ENCODE data around the gene PACSIN3.
A peak's percentile ranks its signal among the peaks of the same experiment; 100 is the strongest.

The PACSIN3 gene

DNA sequence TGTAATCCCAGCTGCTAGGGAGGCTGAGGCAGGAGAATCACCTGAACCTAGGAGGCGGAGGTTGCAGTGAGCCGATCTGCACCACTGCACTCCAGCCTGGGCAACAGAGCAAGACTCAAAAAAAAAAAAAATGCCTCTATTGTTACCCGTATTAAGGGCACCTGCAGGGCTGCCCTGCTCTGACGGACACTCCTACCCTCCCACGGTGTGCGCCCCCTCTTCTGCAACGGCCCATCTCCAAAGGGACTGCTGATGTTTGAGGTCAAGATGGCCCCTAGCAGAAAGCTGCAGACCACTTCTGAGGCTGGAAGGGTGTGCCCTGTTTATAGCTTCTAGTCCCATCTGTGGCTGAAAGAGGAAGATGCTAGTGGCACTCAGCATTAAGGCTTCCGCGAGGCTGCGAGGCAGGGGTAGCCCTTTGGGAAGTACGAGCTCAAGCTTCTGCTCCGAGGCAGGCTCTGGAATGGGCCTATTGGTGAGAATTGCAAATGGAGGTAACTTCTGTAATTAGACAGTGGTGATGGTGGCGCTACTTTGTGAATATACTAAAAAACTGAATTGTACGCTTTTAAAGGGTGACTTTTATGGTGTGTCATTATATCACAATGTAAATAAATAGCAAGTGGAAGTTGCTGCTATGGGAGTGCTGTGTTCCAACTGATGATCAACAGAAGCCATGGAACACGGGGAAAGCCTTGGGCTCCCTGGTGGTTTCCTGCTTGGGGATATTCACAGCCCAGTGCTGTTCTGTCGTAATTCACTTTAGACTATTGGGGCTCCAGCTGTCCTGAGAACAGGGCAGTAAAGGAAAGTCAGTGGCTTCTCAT lies 33.9 kb downstream of the PACSIN3 start:
- DNase-seq, result no peak

DNA sequence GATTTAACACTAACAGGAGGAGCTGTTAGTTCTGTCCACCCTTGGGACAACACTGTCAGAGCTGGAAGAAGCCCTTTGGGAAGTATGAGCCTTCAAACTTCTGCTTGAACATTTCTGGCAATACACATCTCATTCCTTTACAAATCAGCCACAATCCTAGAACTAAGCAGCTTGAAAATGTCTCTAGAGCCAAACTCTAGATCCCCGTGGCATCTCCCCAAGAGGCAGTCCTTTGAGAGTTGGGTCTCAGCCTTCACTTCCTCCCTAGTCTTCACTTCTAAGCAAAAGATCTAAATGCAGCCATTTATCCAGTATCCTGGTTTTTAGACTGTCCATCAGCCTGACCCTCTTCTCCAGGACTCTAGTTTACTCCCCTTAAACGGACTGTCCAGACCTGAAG lies 36.5 kb downstream of the PACSIN3 start:
- DNase-seq, result no peak

DNA sequence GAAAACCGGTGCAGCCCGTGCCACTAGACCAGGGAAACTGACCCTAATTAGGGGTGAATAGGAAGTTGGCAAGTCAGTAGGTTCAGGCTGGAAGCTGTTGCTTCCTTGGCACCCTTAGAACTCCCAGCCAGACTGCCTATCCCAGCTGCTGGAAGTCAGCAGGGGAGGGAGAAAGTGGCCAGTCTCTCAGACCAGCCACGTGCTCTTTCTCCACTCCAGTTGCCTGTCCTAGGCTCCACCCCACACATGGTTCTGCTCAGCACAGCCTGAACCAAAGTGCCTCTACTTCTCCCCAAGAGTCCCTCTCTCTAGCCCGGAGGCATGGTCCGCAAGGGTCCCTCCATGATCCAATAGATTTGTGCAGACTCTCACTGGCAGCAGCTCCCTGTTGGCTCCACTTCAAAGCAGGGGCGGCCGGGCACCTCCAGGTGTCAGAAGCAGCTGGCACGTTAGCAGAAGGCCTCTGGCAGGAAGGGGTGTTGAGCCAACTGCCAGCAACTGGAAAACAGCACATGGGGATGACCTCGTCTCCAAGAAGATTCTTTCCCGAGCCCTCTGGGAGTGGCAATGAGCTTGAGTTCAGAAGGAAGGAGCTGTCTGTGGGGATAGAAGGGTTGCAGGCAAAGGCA lies 37.2 kb downstream of the PACSIN3 start:
- no peak for DNase-seq

DNA sequence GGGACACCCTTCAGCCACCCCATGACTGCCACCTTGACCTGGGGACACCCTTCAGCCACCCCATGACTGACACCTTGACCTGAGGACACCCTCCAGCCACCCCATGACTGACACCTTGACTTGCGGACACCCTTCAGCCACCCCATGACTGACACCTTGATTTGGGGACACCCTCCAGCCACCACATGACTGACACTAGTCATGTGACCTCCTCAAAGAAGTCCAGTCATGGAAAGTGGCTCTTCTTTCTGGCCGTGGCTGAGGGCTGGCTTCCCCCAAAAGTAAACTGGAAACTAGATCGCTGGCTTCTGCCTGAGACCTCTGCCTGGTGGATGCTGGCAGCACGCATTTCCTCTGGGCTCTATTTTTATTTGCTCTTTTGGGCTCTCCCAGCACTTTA lies 38.0 kb downstream of the PACSIN3 start:
- DNase-seq, result no peak

DNA sequence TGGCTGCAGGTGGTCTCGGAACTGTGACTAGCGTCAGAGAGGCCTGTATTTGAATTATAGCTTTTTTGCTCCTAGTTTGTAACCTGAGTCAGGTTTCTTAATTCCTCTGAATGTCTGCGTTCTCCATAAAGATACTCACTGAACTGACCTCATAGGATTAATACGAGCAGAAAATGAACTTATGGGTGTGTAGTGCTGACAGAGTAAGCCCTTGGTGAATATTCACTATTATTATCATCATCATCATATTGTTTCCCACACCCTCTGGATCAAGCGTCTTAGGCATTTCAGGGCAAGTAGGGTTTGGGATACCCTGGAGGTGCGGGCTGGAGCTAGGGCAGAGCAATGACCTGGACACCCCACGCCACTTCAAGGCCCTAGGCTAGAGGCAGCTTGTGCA lies 38.6 kb downstream of the PACSIN3 start:
- DNase-seq, result no peak

DNA sequence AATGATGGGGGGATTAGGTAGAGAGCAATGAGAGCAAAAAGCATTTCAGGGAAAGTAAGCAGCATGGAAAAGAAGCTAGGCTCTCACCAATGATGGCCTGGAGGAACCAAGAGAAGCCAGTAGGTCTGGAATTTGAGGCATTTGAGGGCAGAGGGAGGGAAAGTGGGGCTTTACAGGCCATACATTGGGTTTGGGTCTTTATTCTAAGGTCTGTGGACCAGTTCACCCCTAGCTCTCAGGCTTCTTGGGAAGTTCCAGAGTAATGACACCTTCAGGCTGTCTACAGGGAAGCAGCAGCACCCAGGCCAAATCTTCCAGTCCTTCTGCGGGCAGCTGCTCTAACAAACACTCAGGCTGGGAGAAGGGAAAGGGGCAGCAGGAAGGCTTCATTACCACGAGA lies 39.0 kb downstream of the PACSIN3 start:
- no peak for DNase-seq

DNA sequence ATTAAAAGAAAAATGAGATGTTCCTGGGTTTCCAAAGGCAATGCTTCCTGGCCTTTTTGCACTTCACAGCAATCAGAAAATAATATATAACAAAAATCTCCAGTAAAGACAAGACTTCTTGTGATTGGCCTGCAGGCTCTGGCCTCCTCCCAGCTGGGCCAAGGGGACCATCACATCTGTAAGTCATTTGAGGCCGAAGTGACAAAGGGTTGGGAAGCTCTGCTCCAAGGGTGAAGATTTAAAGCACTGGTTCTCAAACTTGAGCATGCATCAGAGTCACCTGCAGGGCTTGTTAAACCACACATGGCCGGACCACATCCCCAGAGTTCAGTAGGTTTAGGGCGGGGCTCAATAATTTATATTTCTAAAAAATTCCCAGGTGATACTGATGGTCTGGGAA lies 41.7 kb downstream of the PACSIN3 start:
- DNase-seq, result no peak

DNA sequence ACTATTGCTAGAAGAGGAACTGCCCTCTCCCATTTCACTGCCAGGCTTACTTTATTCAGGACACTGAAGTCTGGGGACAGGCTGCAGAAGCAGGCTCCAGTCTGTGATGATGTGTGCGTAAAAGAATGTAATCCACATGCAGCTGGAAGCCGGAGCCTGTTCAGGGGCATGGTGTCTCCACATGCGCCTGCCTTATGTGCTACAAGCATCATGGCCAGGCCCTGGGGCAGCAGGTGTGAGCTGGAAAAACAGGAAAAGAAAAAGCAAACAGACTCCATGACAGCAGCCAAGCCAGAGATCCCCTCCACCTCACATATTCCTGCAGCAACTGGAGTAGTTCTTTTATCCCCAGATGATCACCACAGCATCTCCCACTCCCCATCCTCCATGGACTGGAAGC lies 42.9 kb downstream of the PACSIN3 start:
- DNase-seq, result peak; percentile 73

DNA sequence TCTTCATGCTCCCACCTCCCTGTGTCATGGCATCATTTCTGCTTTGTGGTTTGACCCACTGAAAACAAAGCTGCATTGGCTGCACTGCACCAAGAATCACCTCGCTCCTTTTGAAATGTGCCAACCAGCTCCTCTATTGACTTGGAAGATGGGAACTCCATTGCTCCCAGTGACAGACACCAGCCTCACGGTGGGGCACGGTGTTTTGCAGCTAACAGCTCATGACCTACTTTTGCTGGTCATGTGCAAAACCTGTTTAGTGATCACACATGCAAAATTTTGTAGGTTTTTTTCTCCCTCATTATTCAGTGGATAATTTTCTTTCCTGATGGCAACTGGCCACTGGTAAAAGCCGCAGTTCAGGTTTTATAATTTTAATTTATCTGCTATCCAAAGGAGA lies 46.4 kb downstream of the PACSIN3 start:
- no peak for DNase-seq

DNA sequence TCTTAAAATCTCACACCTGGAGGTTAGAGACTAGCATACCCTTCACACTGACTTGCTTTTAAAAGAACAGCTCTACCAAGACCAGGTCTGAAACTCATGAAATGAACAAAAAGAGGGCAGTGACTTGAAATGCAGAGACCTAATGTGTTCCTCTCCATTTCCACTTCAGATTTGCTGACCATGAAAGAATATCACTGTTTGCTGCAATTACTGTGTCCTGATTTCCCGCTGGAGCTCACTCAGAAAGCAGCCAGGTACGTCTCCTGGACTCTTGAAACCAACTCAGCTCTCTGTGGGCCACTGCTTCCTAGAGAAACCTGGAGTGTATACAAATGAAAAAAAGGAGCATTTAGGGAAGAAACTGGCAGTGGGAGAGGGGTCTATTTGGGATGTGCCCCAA lies 48.8 kb downstream of the PACSIN3 start:
- DNase-seq, result no peak

DNA sequence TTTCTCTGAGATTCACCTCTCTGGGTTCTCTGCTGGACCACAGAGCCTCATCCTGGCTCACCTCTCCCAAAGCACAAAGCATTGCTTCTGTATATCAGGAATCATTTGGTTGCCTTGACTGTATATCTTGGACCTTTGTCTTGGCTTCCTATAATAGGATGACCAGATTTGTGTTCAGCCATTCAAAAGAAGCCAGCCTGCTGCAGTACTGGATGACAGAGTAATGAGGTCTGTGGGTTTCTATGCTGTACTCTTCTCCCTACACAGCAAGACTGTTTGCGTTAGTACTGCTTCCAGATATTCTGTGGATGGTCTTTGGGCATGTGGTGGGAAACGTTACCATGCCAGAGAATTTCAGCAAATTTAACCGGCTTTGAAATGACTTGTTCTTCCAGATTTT lies 49.3 kb downstream of the PACSIN3 start:
- DNase-seq, result no peak

DNA sequence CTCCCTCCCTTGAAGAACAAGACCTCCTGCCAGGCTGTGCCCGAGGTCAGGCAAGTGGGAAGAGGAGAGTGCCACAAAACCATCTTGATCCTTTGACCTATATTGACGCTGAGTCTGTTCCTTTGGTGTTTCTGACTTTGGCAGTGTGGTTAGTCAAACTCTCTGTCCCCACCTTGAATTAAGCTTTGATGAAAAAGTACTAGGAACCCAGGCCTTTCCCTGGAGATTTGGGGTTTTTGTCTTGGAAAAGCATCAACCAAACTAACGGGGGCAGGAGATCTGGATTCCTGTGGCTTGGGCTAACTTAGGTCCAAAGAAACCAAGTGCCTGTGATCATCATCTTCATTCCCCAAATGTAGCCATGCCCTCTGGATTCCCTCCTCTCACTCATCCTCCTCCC lies 49.9 kb downstream of the PACSIN3 start:
- DNase-seq, result peak; percentile 34

DNA sequence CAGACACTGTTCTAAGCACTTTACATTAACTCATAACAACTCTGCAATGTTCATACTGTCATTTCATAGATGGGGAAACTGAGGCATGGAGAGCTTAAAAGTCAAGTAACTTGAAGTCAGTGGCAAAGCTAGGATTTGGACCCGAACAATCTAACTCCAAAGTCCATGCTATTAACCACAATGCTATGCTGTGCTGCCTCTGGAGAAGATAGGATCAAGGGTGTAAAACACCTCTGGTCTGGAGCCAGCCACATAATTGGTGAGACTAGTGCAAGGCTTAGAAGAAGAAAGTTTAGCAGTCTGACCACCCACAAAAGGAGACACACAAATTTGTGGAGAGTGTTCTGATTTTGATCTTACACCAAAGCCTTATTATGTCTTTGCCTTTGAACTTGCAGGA lies 53.3 kb downstream of the PACSIN3 start:
- DNase-seq, result no peak

DNA sequence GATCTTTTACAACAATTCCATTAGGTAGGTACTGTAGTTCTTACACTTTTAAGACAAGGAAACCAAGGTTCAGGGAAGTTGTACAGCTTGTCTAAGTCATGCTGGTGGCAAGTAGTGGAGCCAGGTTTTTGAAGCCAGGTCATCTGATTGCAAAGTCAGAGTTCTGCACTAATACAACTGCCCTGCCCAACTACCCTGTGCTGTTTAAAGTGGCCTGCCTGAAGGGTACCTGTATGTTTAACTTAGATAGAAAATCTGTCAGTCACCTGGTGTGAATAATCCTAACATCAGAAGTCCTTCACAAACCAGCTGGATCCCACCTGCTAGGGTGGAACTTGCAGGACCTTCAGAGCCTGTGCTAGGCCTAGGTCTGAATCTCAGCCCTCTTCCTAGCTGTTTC lies 53.7 kb downstream of the PACSIN3 start:
- no peak for DNase-seq

DNA sequence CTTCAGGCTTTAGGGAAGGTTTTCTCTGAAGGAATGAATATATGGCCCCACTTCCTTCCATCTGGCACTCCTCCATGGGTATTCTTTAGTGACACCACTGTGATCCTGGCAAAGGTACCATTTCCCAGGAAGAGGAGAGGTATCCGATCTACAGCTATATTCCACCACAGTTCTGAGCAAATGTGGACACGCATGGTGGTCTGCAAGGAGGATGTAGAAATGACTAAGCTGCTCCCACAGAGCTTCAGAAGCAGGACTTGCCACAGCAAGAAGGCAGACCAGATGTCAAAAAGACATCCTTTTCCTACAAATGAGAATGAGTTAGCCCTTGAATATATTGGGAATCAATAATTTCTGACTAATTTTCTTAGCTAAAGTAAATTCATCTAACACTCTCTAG lies 55.1 kb downstream of the PACSIN3 start:
- no peak for DNase-seq

DNA sequence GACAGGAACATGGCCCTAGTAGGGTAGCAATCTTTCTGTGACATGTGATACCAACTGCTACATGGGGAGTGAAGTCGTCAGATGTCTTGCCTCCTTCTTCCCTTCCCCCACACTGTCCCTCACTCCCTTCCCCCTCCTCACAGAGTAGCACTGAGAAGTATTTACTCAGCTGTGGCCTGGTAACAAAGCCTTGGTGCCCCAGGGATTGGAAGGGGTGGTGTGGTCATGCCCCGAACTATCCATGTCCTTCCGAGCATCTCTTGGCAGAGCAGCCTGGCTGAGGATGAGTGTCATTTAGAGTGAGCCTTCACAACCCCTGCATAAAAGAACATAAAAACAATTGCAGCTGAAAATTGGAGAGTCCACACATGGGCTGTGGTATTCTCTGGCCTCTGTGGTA lies 55.7 kb downstream of the PACSIN3 start:
- no peak for DNase-seq

Data from fibroblast of skin of right biceps (primary cell).